T47D (cell line): ENCODE results near the gene ACOX3.

Source experiments
- DNase-seq, 2 experiments: peaks; one replicate each; pipeline versions ENCODE4 v3.0.0 to v3.0.0-alpha.2; 2011 to 2012; ENCODE audit warnings: low read depth in 1 of 2, low spot score in 1 of 2
- JUND ChIP-seq: IDR thresholded peaks from 2 replicates; pipeline ENCODE4 v1.6.1; 2012; ENCODE audit warnings: low read depth
- in situ Hi-C: cut with HindIII; loops from 2 replicates; pipeline ENCODE4 v1.10.0; 2016; ENCODE audit warnings: low sequenced_read_pairs, low pct_unique_long_range_greater_than_20kb

The ACOX3 gene

DNA sequence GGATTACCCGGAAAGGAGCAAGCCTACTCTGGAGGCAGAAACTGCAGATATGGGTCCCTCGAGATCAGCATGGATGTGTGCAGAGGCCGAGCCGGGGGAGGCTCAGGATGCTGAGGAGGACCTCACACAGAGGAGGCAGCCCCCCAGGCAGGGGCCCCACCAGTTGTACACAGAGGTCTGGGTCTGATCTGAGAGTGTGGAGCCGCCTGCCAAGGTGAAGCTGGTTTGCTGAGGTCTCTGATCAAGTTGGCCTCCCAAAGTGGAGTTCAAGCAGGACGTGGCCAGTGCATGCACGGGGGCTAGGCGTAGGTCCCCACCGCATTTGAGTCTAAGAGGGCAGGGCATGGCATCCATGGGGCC lies 35.0 kb downstream of the ACOX3 start:
- TF ChIP-seq JUND = no peak
- in situ Hi-C loops = no loop called here
- no peak for DNase-seq

DNA sequence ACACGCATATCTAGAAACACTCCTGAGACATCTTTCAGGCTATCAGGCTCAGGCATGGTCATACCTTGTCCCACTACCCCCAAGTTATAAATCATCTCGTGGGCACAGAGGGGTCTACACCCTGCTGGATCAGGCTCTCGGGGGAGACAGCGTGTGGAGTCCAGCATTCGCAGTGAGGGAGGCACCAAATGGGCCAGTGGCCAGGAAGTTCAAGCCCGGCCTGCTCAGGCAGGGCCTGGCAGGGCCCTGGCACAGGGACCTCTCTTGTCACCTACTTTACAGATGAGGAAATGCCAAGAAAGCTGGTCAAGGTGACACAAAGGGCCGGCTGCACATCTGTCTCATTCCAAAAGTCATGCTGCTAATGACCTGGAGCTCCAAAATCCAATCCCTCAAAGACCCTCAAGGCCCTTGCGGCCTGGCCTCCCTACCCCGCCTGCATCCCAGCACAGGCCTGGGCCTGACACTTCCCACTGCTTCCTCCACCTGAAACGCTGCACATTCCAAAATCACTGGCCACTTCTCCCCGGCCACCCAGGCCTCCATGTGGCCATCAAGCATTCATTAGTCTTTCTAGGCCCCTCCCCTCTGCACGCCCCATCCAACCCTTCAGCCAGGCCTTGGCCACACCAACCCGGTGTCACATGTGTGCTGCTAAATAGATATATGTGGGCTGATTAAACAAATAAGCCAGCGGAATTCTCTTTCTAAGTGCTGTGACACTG lies 35.6 kb downstream of the ACOX3 start:
- in situ Hi-C loops = no loop called here
- no peak for TF ChIP-seq JUND
- DNase-seq = no peak

DNA sequence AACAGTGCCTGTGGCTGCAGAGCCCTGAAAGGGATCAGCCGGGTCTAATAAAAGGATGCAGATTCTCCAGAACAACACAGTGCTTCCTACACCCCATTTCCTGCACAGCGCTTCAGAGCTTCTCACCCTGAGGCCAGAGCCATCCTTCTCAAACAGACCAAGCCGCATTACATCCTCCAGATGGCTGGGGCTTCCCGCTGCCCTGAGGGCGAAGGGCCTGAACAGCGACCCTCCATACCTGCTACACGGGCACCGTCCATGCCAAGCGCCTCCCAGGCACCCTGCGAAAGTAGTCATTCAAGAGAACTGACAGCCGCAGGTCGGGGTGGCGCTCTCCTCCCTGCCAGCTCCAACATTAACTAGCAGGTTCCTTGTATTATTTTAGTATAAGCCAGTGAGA lies 36.5 kb downstream of the ACOX3 start:
- no peak for DNase-seq
- in situ Hi-C loops = no loop called here
- TF ChIP-seq JUND = no peak

DNA sequence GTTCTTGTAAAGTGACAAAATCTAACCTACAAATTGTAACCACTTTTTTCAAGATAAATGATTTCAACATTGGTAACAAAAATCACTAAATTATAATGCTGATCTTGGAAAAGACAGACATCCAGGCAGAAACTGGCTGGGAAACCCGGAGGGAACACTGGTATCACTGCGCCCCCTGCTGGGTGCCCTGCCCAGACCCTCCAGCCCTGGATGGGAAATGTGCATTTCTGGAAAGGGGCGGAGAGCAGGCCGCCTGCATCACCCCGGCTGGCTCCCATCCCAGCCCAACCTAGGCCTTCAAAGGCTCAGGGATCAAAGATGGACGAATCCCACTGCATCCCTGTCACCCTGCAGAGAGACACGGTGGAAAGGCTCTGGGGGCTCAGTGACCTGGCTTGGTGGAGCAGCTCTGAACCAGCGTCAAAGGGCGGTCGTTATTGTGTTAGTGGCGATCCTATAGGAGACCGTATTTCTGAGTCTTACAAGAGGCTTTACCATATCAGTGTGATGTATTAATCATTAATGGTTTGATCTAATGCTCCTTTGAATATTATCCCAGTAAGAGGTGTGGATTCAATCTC lies 37.3 kb downstream of the ACOX3 start:
- TF ChIP-seq JUND = no peak
- in situ Hi-C loops = no loop called here
- peak; percentile 51 to 56 for DNase-seq

DNA sequence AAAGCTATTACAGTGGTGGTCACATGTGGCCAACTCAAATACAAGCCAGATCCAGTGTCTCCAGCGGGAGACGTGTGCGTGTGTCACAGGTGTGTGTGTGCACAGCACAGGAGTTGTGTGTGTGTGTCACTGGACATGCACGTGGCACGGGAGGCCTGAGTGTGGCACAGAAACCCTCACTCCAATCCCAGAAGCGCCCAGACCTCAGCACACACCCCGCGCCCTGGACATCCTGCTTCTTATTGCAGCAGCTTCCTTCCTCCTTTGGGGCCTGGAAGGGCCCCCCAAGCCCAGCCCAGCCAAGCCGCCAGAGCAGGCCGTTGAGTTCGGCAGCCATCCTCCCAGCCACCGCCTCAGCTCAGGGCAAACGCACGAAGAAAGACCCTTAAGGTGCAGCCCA lies 37.9 kb downstream of the ACOX3 start:
- no peak for DNase-seq
- no peak for TF ChIP-seq JUND
- in situ Hi-C loops = no loop called here

DNA sequence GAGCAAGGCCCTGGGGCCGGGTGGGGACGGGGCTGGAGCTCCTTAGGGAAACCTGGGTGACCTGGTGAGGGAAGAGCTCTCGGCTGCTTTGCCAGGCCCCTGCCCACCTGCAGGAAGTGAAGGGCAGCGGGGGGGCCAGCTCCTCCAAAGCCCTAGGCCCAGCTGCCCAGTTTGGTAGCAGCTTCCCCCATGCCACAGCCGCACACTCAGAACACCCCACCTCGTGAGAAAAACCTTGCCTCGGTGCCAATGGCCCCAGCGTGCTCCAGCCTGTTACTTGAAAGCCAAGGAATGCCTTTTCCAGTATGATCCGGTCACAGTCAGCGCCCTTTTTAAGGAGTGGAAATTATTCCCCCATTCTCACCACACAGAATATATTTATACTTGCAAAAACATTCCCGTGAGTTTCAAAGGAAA lies 38.3 kb downstream of the ACOX3 start:
- DNase-seq = no peak
- TF ChIP-seq JUND = no peak
- in situ Hi-C loops = no loop called here

DNA sequence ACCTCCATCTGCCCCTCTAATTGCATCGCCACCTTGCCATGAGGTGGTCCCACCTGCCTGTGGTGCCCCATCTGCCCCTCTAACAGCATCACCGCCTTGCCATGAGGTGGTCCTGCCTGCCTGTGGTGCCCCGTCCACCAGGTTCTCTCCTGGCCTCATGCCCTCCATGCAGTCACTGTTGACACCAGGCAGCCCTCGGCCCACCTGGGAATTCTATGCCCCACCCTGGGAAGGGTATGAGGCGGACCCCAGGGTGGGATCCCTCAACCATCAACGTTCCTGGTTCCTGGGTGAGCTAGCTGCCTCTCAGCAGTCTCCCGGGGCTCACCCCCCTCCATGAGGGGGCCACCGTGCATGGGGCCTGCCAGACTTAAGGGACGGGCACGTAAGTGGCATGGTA lies 38.9 kb downstream of the ACOX3 start:
- in situ Hi-C loops = no loop called here
- TF ChIP-seq JUND = no peak
- no peak for DNase-seq

DNA sequence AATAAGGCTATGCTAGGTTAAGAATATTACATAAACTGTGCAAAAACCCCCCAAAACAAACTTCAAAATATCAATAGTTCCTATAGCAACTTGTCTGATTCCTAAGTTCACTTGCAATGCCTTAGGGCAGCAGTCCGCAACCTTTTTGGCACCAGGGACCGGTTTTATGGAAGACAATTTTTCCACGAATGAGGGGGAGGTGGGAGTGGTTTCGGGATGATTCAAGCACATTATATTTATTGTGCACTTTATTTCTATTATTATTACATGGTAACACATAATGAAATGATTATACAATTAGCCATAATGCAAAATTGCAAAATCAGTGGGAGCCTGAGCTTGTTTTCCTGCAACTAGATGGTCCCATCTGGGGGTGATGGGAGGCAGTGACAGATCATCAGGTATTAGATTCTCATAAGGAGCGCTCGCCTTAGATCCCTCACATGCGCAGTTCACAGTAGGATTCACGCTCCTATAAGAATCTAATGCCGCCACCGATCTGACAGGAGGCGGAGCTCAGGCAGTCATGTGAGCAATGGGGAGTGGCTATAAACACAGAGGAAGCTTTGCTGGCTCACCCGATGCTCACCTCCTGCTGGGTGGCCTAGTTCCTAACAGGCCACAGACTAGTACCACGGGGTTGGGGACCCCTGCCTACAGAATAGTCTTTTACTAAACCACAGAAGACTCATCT lies 39.7 kb downstream of the ACOX3 start:
- in situ Hi-C loops = no loop called here
- DNase-seq = no peak
- TF ChIP-seq JUND = no peak

DNA sequence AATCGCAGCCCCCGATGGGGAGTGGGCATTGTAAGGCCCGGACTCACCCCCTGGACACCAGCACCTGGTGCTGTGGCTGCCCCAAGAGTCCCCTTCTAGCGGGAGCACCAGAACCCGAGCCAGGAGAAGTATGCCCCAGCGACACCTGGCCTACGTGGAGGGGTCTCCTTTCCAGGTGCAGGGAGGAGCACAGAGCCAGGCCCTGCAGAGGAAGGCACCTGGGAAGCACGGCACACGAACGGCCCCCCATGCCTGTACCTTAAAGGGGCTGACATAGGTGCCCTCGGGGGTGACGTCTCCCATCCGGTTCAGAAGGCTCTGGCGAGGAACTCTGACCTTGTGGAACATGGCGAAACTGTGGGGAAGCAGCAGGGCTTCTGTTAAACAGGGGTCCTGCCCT lies 41.2 kb downstream of the ACOX3 start:
- TF ChIP-seq JUND = no peak
- in situ Hi-C loops = no loop called here
- no peak for DNase-seq

DNA sequence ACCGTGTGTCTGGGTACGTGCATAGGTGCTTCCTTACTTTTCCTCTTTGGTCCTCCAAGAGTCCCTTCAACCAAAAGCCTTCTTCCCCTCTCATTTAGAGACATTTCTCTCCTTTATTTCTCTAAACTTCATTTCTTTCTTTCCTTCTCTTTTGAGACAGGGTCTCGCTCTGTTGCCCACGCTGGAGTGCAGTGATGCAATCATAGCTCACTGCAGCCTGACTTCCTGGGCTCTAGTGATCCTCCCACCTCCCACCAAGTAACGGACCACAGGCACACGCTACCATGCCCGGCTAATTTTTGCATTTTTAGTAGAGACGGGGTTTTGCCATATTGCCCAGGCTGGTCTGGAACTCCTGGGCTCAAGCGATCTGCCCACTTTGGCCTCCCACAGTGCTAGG lies 42.2 kb downstream of the ACOX3 start:
- no peak for TF ChIP-seq JUND
- no peak for DNase-seq
- in situ Hi-C loops = no loop called here

DNA sequence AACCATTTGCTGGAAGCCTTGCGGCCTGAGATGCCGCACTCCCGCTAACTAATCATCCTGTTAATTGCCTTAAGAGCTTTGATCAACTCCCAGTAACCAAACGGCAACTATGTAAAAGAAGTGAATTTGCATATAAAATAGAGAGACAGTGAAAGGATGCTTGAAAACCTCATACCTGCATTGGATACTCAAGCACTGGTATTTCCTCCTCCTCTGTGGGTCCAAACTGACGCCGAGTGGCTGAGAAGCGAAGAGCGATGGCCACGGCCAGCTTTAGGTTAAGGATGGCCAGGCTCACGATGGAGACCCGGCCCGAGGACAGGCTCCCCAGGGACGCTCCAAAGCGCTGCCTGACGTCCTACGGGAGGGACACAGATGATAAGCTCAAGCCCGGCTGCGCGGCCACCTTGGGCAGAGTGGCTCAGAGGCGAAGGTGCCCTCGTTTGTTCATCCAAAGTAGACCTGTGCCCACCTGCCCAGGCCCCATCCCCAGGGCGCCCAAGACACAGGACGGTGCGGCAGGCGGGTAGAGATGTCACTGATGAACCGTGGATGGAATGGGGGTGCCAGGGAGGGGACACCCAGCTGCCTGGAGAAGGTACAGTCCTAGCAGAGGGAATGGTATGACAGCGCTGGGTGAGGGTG lies 43.6 kb downstream of the ACOX3 start:
- in situ Hi-C loops = no loop called here
- no peak for TF ChIP-seq JUND
- DNase-seq = no peak

DNA sequence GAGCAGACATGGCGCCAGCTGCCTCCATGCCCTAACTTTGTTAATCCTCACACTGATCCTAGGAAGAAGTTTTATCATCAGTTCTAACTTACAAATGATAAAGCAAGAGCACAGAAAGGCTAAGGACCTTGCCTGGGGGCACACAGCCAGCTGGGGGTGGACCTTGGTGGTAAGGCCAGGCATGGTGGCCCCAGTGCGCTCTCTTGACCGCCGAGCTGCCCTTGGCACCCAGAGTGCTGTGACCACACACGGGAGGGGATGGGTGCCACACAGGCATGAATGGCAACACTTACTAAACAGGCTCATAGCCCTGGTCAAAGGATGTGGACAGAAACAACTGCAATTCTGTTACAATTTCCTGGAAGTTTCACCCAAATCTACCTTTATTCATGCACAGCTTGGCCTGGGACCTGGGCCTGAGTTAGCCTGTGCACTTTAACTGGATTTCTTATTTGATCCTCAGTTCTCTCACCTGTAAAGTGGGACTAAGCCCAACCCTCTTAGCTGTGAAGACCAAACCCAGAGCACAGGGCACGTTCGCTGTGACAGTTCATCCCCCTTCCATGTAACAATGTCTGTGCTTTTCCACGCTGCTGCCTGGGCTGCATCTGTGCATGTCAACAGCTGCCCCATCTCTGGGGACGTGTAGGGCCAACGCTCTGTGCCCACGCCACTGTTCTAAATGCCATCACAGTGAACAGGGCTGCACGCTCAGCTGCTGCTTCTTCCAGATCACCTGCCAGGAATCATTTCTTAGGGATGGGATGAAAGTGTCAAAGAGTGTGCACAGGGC lies 44.8 kb downstream of the ACOX3 start:
- no peak for TF ChIP-seq JUND
- no peak for DNase-seq
- in situ Hi-C loops = no loop called here
